DOHH2 (cell line): ENCODE results near the gene WDFY2.

ENCODE experiments used
- H3F3A ChIP-seq: fragments of 200-600 bp; sonication (generic), shearing (Covaris generic); 2 replicates; pipeline ENCODE4 v1.6.0; 2016; ENCODE audit warnings: antibody characterized with exemption, mild to moderate bottlenecking; ENCODE audit not compliant: control insufficient read depth, insufficient read depth
- H3K27ac ChIP-seq: fragments of 200-600 bp; sonication (generic); 2 replicates; pipeline ENCODE4 v1.5.1; 2014; ENCODE audit warnings: low read depth, mild to moderate bottlenecking, low read length, moderate library complexity
- H3K27me3 ChIP-seq: fragments of 200-600 bp; sonication (generic); 2 replicates; pipeline ENCODE4 v1.6.1; 2014; ENCODE audit warnings: mild to moderate bottlenecking, low read length, mixed read lengths; ENCODE audit not compliant: control insufficient read depth
- H3K36me3 ChIP-seq: fragments of 200-600 bp; sonication (generic); 2 replicates; pipeline ENCODE4 v1.6.1; 2014; ENCODE audit warnings: mild to moderate bottlenecking, low read length, moderate library complexity, mixed read lengths; ENCODE audit not compliant: control insufficient read depth
- H3K4me1 ChIP-seq: fragments of 200-600 bp; sonication (generic); 2 replicates; pipeline ENCODE4 v1.6.1; 2014; ENCODE audit warnings: mild to moderate bottlenecking, low read length, mixed read lengths; ENCODE audit not compliant: control insufficient read depth
- H3K4me2 ChIP-seq: fragments of 200-600 bp; sonication (generic); 2 replicates; pipeline ENCODE4 v1.6.0; 2014; ENCODE audit warnings: mild to moderate bottlenecking, low read length, moderate library complexity
- H3K4me3 ChIP-seq: fragments of 200-600 bp; sonication (generic); 2 replicates; pipeline ENCODE4 v1.5.1; 2014; ENCODE audit warnings: mild to moderate bottlenecking, low read length, mixed read lengths
- H3K79me2 ChIP-seq: fragments of 200-600 bp; sonication (generic); 2 replicates; pipeline ENCODE4 v1.6.1; 2014; ENCODE audit warnings: mild to moderate bottlenecking, low read length, mixed read lengths; ENCODE audit not compliant: control insufficient read depth
- H3K9me2 ChIP-seq: fragments of 200-600 bp; sonication (generic); replicated peaks from 2 replicates; pipeline ENCODE4 v1.6.1; 2014; ENCODE audit warnings: mild to moderate bottlenecking, low read length, mixed read lengths; ENCODE audit not compliant: control insufficient read depth
- H3K9me3 ChIP-seq: fragments of 200-600 bp; sonication (generic); 2 replicates; pipeline ENCODE4 v1.6.1; 2014; ENCODE audit warnings: antibody characterized with exemption, low read length, mixed read lengths; ENCODE audit not compliant: control insufficient read depth, insufficient read depth
- H4K20me1 ChIP-seq: fragments of 200-600 bp; sonication (generic); 2 replicates; pipeline ENCODE4 v1.6.0; 2014; ENCODE audit warnings: low read depth, mild to moderate bottlenecking, antibody characterized with exemption, low read length, moderate library complexity; ENCODE audit not compliant: control insufficient read depth, insufficient read depth
- CTCF ChIP-seq: fragments of 200-600 bp; sonication (generic); IDR thresholded peaks from one replicate; pipeline ENCODE4 v1.5.1; 2014; ENCODE audit warnings: antibody characterized with exemption, mild to moderate bottlenecking, low read depth, low read length; ENCODE audit not compliant: poor library complexity, severe bottlenecking
- EZH2phosphoT487 ChIP-seq: fragments of 200-600 bp; sonication (generic); IDR thresholded peaks from 2 replicates; pipeline ENCODE4 v1.6.1; 2017; ENCODE audit warnings: borderline replicate concordance, mild to moderate bottlenecking, antibody characterized with exemption, low read length, moderate library complexity, mixed read lengths

Gene WDFY2

DNA sequence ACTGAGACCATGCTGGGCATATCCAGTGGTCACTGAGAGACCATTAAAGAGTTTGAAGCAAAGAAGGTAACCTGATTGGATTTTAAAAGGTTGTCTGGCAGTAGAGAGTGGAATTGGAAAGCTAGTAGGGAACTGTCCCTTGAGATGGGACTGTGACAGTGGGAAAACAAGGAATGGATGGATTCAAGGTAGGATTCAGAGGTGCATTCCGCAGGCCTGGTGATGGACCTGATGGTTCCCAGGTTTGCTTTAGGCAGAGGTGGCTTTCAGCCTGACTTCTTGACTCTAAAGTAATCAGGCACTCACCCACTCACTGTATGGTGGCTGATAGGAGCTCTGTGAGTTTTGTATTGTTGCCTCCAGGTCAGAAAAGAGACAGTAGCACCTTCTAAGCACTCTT, 146.7 kb downstream of the WDFY2 start:
- Histone ChIP-seq H3K4me2 (no peak overlapping the region), H3K27me3 (no peaks in the 10 kb centered on the region), H4K20me1 (no peaks in the 10 kb centered on the region), H3K36me3 (no peaks in the 10 kb centered on the region), H3K4me1 (no peaks in the 10 kb centered on the region), H3K9me3 (no peaks in the 10 kb centered on the region), H3K27ac (no peak overlapping the region), H3K9me2 (no peaks in the 10 kb centered on the region), H3F3A (no peaks in the 10 kb centered on the region), H3K4me3 (no peak overlapping the region), H3K79me2 (no peaks in the 10 kb centered on the region)
- TF ChIP-seq CTCF, result no peak
- TF ChIP-seq EZH2phosphoT487, result no peak

GRCh38 chr13:51731759-51732158, 147.5 kb downstream of the WDFY2 start:
- Histone ChIP-seq H3K4me2 (no peak overlapping the region), H3K9me2 (no peaks in the 10 kb centered on the region), H4K20me1 (no peaks in the 10 kb centered on the region), H3K4me1 (no peaks in the 10 kb centered on the region), H3K36me3 (no peaks in the 10 kb centered on the region), H3K4me3 (no peak overlapping the region), H3K79me2 (no peaks in the 10 kb centered on the region), H3K27me3 (no peaks in the 10 kb centered on the region), H3K27ac (no peak overlapping the region), H3F3A (no peaks in the 10 kb centered on the region), H3K9me3 (no peaks in the 10 kb centered on the region)
- TF ChIP-seq CTCF, result no peak
- no peak for TF ChIP-seq EZH2phosphoT487

- Histone ChIP-seq H3K27me3 (no peaks in the 10 kb centered on the region), H3K4me2 (no peak overlapping the region), H4K20me1 (no peaks in the 10 kb centered on the region), H3F3A (no peaks in the 10 kb centered on the region), H3K4me1 (no peaks in the 10 kb centered on the region), H3K27ac (no peak overlapping the region), H3K9me2 (no peaks in the 10 kb centered on the region), H3K79me2 (no peaks in the 10 kb centered on the region), H3K36me3 (no peaks in the 10 kb centered on the region), H3K9me3 (no peaks in the 10 kb centered on the region), H3K4me3 (no peak overlapping the region)
- TF ChIP-seq EZH2phosphoT487 (no peak), CTCF (no peak)
These were observed 149.4 kb downstream of the WDFY2 start for GRCh38 chr13:51733374-51734298.
